ENCODE measurements around the gene ADRA1B.

DNA sequence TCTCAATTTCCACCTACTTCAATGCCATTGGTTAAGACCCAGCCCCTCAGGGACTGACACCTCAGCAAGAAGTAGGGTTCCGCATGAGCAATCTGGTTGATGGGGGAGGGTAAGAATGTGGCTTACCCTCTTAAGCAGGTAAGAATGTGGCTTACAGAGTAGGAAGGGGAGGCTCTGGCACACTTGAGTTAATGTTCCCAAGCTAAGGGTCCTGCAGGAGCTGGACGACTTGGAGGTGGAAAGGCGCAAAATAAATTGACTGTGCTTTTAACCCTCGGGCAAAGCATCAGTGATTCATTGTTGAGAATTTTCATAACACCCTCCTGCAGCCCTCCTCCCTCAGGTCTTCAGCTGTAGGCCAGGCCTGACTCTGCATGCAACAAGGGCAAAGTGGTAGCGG is 24.9 kb upstream of the ADRA1B start:
- TF ChIP-seq, protein P1, sequence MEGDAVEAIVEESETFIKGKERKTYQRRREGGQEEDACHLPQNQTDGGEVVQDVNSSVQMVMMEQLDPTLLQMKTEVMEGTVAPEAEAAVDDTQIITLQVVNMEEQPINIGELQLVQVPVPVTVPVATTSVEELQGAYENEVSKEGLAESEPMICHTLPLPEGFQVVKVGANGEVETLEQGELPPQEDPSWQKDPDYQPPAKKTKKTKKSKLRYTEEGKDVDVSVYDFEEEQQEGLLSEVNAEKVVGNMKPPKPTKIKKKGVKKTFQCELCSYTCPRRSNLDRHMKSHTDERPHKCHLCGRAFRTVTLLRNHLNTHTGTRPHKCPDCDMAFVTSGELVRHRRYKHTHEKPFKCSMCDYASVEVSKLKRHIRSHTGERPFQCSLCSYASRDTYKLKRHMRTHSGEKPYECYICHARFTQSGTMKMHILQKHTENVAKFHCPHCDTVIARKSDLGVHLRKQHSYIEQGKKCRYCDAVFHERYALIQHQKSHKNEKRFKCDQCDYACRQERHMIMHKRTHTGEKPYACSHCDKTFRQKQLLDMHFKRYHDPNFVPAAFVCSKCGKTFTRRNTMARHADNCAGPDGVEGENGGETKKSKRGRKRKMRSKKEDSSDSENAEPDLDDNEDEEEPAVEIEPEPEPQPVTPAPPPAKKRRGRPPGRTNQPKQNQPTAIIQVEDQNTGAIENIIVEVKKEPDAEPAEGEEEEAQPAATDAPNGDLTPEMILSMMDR (IDR thresholded peaks at IDR 0.05; ENCODE audit: insufficient read depth, low read depth, low read length): no peak
- no peak for TF ChIP-seq EZH2 (IDR thresholded peaks at IDR 0.05; ENCODE audit: insufficient read depth, low read length)
